ENCODE results near the gene STAMBPL1. TPM values are rescaled to one million over a fixed set of nuclear protein-coding genes. Genes with fewer than 3 reads are reported as not detected.

Gene STAMBPL1
- total RNA-seq, 1 donor from 2014 or later, result 8.4 TPM

DNA sequence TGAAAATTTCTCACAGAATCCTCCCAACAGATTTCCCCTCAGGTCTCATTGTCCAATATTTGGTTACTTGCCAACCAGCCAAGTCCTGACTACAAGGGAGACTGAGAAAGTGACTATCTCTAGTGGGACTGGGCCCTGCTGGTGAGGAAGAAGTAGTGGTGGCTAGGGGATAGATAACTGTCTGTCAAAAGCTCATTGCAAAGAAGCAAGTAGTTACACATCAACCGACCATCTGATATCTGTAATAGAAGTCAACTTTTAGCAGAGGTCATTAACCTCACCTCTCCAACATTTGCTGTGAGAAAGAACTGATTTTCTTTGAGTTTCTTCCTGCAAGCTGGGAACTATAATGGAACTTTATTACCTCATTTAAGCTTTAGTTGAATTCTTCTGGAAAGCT, 15.2 kb downstream of the STAMBPL1 start:
- H3K4me3 Mint-ChIP-seq, result no peak overlapping the region
- H3K27ac Mint-ChIP-seq, result no peak overlapping the region
- peaks cover 33% of the 10 kb centered on the region for H3K4me1 Mint-ChIP-seq (ENCODE audit: unreplicated experiment)
- TF ChIP-seq, protein P1, sequence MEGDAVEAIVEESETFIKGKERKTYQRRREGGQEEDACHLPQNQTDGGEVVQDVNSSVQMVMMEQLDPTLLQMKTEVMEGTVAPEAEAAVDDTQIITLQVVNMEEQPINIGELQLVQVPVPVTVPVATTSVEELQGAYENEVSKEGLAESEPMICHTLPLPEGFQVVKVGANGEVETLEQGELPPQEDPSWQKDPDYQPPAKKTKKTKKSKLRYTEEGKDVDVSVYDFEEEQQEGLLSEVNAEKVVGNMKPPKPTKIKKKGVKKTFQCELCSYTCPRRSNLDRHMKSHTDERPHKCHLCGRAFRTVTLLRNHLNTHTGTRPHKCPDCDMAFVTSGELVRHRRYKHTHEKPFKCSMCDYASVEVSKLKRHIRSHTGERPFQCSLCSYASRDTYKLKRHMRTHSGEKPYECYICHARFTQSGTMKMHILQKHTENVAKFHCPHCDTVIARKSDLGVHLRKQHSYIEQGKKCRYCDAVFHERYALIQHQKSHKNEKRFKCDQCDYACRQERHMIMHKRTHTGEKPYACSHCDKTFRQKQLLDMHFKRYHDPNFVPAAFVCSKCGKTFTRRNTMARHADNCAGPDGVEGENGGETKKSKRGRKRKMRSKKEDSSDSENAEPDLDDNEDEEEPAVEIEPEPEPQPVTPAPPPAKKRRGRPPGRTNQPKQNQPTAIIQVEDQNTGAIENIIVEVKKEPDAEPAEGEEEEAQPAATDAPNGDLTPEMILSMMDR (conservative IDR thresholded peaks at IDR 0.05), result no peak
- no peaks in the 10 kb centered on the region for H3K27me3 Mint-ChIP-seq
- no peak for DNase-seq (ENCODE audit: extremely low spot score, unreplicated experiment)
- H3K36me3 Mint-ChIP-seq, result no peaks in the 10 kb centered on the region
- H3K9me3 Mint-ChIP-seq, result no peaks in the 10 kb centered on the region

DNA sequence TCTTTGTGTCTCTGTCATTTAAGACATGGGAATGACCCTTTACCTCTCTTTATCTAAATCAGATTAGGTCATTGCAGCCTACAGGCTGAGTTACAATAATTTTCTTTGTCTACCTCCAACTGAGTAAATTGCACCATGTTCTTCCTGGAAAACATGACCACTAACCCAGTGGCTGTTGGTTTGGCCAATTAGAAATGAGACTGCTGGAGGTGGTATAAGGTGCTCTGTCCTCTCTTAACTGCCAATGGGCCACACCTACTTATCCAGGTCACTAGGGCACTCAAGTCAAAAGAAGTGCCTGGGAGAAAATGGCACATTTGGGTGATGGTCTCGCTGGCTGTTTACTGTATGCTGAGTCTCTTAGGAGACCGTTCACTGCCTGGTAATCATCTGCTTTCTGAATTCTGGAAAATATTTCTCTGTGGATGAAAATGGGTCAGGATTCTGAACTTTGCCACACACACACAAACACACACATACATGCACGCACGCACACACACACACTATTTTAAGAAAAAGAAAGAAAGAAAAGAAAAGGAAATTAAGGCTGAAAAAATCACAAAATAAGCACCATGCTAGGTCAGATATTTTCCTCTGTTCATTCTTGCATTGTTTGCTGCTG, 16.4 kb downstream of the STAMBPL1 start:
- H3K4me1 Mint-ChIP-seq (ENCODE audit: unreplicated experiment), result peaks cover 33% of the 10 kb centered on the region
- TF ChIP-seq, protein P1 (conservative IDR thresholded peaks at IDR 0.05), result no peak
- H3K36me3 Mint-ChIP-seq, result no peaks in the 10 kb centered on the region
- DNase-seq (ENCODE audit: extremely low spot score, unreplicated experiment), result no peak
- no peaks in the 10 kb centered on the region for H3K9me3 Mint-ChIP-seq
- H3K27me3 Mint-ChIP-seq, result no peaks in the 10 kb centered on the region
- peak overlapping the region; percentile 68 for H3K27ac Mint-ChIP-seq
- peak overlapping the region; percentile 32 for H3K4me3 Mint-ChIP-seq

DNA sequence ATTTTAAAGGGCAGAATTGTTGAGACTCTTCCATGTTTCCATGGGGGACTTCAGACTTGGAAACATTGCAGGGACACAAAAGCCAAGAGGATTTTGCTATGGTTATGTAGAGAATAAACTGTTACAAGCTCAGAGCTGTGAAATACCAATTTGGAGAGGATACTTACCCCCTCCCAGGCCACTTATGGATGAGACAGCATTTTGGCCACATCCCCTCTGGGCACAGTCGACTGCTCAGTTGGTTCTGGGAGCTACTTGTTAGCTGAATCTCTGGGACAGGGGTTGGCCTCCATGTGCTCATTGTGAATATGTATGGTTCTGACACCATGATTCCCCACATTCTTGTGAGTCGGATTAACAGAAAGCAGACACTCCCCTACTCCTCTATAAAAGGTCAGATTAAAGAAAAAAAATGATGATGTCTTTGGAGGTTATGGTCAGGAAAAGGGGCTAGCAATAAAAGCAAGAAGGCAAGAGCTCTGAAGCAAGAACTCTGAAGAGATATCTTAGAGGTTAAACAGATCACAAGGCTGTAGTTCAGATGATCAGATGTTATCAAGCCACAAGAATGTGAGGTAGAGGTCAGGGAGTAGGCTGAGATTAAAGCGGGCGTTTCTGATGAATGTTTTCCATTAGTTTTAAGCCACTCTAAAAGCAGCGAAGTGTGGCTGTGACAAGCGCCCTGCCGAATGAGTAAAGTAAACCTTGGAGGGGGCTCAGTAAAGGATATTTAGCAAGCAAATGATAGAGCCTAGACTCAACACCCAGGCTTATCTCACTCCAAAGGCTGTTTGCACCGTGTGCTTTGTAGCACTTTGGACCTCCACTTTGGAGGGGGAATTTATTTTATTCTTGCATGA, 17.2 kb downstream of the STAMBPL1 start:
- TF ChIP-seq, protein P1 (conservative IDR thresholded peaks at IDR 0.05), result no peak
- peak overlapping the region; percentile 68 for H3K27ac Mint-ChIP-seq
- peak overlapping the region; percentile 32 for H3K4me3 Mint-ChIP-seq
- no peaks in the 10 kb centered on the region for H3K27me3 Mint-ChIP-seq
- peaks cover 33% of the 10 kb centered on the region for H3K4me1 Mint-ChIP-seq (ENCODE audit: unreplicated experiment)
- H3K9me3 Mint-ChIP-seq, result no peaks in the 10 kb centered on the region
- H3K36me3 Mint-ChIP-seq, result peaks cover 3% of the 10 kb centered on the region
- no peak for DNase-seq (ENCODE audit: extremely low spot score, unreplicated experiment)

DNA sequence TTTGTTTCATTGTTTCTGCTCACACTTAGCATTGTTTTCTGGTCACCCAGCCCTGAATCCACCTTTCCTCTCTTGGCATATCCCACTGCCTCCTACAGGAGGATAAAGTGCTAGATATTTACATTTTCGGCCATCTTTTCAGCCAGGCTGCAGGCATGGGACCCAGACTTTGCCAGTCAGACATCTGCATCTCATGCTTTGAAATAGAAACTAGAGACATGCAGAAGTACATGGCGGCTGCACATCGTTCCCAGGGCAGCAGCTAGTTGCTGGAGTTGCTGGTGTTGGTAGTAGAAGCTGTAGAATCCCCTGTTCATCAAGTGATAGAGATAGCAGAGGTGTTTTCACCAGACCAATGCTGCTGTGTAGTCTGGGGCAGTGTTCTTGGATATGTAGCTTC, 18.7 kb downstream of the STAMBPL1 start:
- TF ChIP-seq, protein P1 (conservative IDR thresholded peaks at IDR 0.05), result no peak
- no peaks in the 10 kb centered on the region for H3K9me3 Mint-ChIP-seq
- peaks cover 36% of the 10 kb centered on the region for H3K4me1 Mint-ChIP-seq (ENCODE audit: unreplicated experiment)
- DNase-seq (ENCODE audit: extremely low spot score, unreplicated experiment), result no peak
- H3K27me3 Mint-ChIP-seq, result no peaks in the 10 kb centered on the region
- no peak overlapping the region for H3K4me3 Mint-ChIP-seq
- peaks cover 8% of the 10 kb centered on the region for H3K36me3 Mint-ChIP-seq
- no peak overlapping the region for H3K27ac Mint-ChIP-seq

DNA sequence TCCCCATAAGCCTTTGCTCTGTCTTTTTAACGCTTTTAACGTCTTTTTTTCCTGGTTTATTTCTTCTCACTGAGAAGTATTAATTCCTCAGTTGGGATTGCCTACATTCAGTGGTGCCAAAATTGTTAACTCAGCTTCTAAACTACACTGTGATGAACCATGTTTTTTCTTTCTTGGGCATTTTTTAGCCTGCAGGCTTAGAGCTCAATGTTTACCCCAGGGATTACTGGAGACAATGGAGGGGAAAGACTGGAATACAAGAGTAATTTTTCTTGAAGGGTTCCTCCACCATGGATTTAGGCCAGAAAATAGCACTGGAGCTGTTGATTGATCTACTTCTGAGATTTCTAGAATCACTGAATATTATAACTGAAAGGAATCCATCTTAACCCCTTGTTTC, 19.8 kb downstream of the STAMBPL1 start:
- TF ChIP-seq, protein P1 (conservative IDR thresholded peaks at IDR 0.05), result no peak
- Mint-ChIP-seq H3K4me1 (ENCODE audit: unreplicated experiment) (peaks cover 36% of the 10 kb centered on the region), H3K9me3 (no peaks in the 10 kb centered on the region), H3K36me3 (peaks cover 8% of the 10 kb centered on the region), H3K27me3 (no peaks in the 10 kb centered on the region), H3K4me3 (no peak overlapping the region), H3K27ac (no peak overlapping the region)
- DNase-seq (ENCODE audit: extremely low spot score, unreplicated experiment), result no peak

Measured in type B pancreatic cell (in vitro differentiated cells).